ENCODE results near the gene ZW10. TPM values are rescaled to one million over a fixed set of nuclear protein-coding genes. Genes with fewer than 3 reads are reported as not detected.
A peak's percentile ranks its signal among the peaks of the same experiment; 100 is the strongest.

Gene ZW10
- total RNA-seq, 1 experiment from 2014 or later, result 19.3 TPM

DNA sequence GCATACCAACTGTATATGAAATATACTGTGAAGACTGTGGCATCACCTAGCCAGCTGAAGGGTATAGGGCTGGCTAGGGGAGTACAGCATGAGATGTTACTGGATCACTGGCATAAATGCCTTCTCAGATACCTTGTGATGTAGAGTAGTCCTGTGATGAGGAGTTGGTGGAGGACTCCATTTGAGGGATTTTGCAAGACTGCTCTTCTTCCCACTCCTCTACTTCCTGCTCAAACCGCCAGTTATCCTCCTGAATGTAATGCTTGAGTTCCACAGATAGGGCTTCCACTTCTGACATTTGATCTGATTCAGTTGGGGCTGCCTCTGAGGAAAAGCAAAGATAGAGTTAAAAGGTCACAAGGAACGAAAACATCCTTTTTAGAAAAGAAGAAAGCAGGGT lies 35.4 kb upstream of the ZW10 start:
- DNase-seq, result no peak
- ChIA-PET POLR2A (ENCODE audit: unreplicated experiment) (no interaction called here), CTCF (no interaction called here)
- H2AFZ ChIP-seq, result no peak overlapping the region
- intact Hi-C loops (cut with micrococcal nuclease; ENCODE audit: unreplicated experiment), result no loop called here
- H3K9me2 ChIP-seq (ENCODE audit: insufficient read depth), result no peaks in the 10 kb centered on the region
- H3K27ac ChIP-seq, result no peak overlapping the region
- no peaks in the 10 kb centered on the region for H3K9me3 ChIP-seq (ENCODE audit: insufficient read depth, low read depth)
- H3F3A ChIP-seq (ENCODE audit: insufficient read depth, low read depth), result no peaks in the 10 kb centered on the region
- no peak overlapping the region for H3K4me3 ChIP-seq
- no peaks in the 10 kb centered on the region for H3K27me3 ChIP-seq (ENCODE audit: insufficient read depth, low read depth)
- H3K4me1 ChIP-seq (replicated peaks; ENCODE audit: insufficient read depth), result no peaks in the 10 kb centered on the region
- no peaks in the 10 kb centered on the region for H3K79me2 ChIP-seq (ENCODE audit: low read depth)
- no peak overlapping the region for H3K4me2 ChIP-seq
- TF ChIP-seq EZH2 (IDR thresholded peaks at IDR 0.05; ENCODE audit: low read depth) (no peak), CTCF (conservative IDR thresholded peaks at IDR 0.05) (no peak)
- H3K36me3 ChIP-seq (ENCODE audit: low read depth), result peaks cover 12% of the 10 kb centered on the region; the same call in 1 of the 2 replicates
- no peaks in the 10 kb centered on the region for H4K20me1 ChIP-seq (ENCODE audit: insufficient read depth)
- no TSS peak for BruUV-seq (replicated peaks)

DNA sequence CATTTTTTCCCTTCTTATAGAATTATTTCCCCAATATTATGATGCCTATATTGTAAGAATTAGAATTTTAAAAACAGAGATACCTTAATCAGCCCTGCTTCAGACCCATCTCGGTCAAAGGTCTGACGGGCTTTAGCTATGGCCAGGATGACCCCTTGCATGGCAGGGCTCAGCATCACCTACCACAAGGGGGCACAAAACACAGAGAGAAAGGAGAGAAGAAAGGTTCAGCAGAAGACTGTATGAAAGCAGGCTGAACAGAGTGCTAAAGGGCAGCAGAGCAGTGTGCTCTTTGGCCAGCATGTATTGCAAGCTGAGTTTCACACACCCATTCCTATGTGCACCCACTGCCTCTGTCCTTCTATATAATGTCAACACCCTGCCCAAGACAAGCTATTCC lies 32.9 kb upstream of the ZW10 start:
- Histone ChIP-seq H4K20me1 (ENCODE audit: insufficient read depth) (no peaks in the 10 kb centered on the region), H3K79me2 (ENCODE audit: low read depth) (no peaks in the 10 kb centered on the region), H2AFZ (no peak overlapping the region), H3F3A (ENCODE audit: insufficient read depth, low read depth) (no peaks in the 10 kb centered on the region), H3K9me3 (ENCODE audit: insufficient read depth, low read depth) (no peaks in the 10 kb centered on the region), H3K27ac (no peak overlapping the region), H3K4me2 (no peak overlapping the region), H3K36me3 (ENCODE audit: low read depth) (peaks cover 8% of the 10 kb centered on the region; the same call in 1 of the 2 replicates), H3K4me1 (replicated peaks; ENCODE audit: insufficient read depth) (no peaks in the 10 kb centered on the region), H3K27me3 (ENCODE audit: insufficient read depth, low read depth) (no peaks in the 10 kb centered on the region), H3K9me2 (ENCODE audit: insufficient read depth) (no peaks in the 10 kb centered on the region), H3K4me3 (no peak overlapping the region)
- intact Hi-C loops (cut with micrococcal nuclease; ENCODE audit: unreplicated experiment), result loop anchor here (2.0 kb wide), 1 partner anchor 454 kb away; no protein-coding TSS in a partner anchor
- CTCF ChIA-PET, result interaction anchor here (0.6 kb wide), 1 partner anchor 12 kb away, joined by 4 read pairs; no protein-coding TSS in a partner anchor
- TF ChIP-seq CTCF (conservative IDR thresholded peaks at IDR 0.05), result peak; percentile 61
- TF ChIP-seq EZH2 (IDR thresholded peaks at IDR 0.05; ENCODE audit: low read depth), result no peak
- POLR2A ChIA-PET (ENCODE audit: unreplicated experiment), result no interaction called here
- peak in 1 of 2 experiments; percentile 5 for DNase-seq
- no TSS peak for BruUV-seq (replicated peaks)

DNA sequence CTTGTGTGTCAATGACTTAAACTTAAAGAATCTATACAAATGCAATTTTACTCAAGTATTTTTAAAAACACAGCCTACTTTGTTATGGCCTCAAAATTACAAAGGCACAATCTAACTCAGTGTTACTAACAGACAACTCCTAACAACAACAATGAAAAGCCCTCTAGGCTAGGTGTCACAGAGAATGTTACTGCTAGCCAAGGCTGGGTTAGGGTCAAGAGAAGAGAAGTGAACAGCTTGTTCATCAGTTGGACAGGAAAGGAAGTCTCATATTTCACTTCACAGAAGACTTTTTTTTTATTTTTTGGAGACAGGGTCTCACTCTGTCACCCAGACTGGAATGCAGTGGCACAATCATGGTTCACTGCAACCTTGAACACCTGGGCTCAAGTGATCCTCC lies 32.1 kb upstream of the ZW10 start:
- no peak for DNase-seq
- no peak overlapping the region for H2AFZ ChIP-seq
- POLR2A ChIA-PET (ENCODE audit: unreplicated experiment), result no interaction called here
- no peaks in the 10 kb centered on the region for H3K4me1 ChIP-seq (replicated peaks; ENCODE audit: insufficient read depth)
- TF ChIP-seq EZH2 (IDR thresholded peaks at IDR 0.05; ENCODE audit: low read depth), result no peak
- TF ChIP-seq CTCF (conservative IDR thresholded peaks at IDR 0.05), result no peak
- intact Hi-C loops (cut with micrococcal nuclease; ENCODE audit: unreplicated experiment), result loop anchor here (2.0 kb wide), 1 partner anchor 455 kb away; no protein-coding TSS in a partner anchor
- H3K4me3 ChIP-seq, result no peak overlapping the region
- H3K9me3 ChIP-seq (ENCODE audit: insufficient read depth, low read depth), result no peaks in the 10 kb centered on the region
- H3K4me2 ChIP-seq, result no peak overlapping the region
- CTCF ChIA-PET, result no interaction called here
- no peaks in the 10 kb centered on the region for H3K27me3 ChIP-seq (ENCODE audit: insufficient read depth, low read depth)
- no peak overlapping the region for H3K27ac ChIP-seq
- H3K36me3 ChIP-seq (ENCODE audit: low read depth), result peaks cover 8% of the 10 kb centered on the region; the same call in 1 of the 2 replicates
- no peaks in the 10 kb centered on the region for H4K20me1 ChIP-seq (ENCODE audit: insufficient read depth)
- H3K9me2 ChIP-seq (ENCODE audit: insufficient read depth), result no peaks in the 10 kb centered on the region
- H3F3A ChIP-seq (ENCODE audit: insufficient read depth, low read depth), result no peaks in the 10 kb centered on the region
- no TSS peak for BruUV-seq (replicated peaks)
- no peaks in the 10 kb centered on the region for H3K79me2 ChIP-seq (ENCODE audit: low read depth)

All from PC-9 (cell line).